Liver (tissue), 3 donors: Measurements from ENCODE around the gene BIRC3.

Experiments used
- CTCF ChIP-seq: fragments of 150-350 bp; IDR thresholded peaks from 2 replicates; pipeline ENCODE4 v1.5.1; 2017; ENCODE audit warnings: improper control_type of control experiment, low read depth, low read length; ENCODE audit not compliant: missing input control
- REST ChIP-seq: IDR thresholded peaks from 2 replicates; pipeline ENCODE4 v1.6.1; 2016; ENCODE audit warnings: antibody characterized with exemption, mild to moderate bottlenecking
- SP1 ChIP-seq: IDR thresholded peaks from 2 replicates; pipeline ENCODE4 v1.6.1; 2018; ENCODE audit warnings: antibody characterized with exemption, mild to moderate bottlenecking
- YY1 ChIP-seq: IDR thresholded peaks from 2 replicates; pipeline ENCODE4 v1.6.1; 2016; ENCODE audit warnings: antibody characterized with exemption, mild to moderate bottlenecking
- donor health status: healthy.
- donor health status: healthy.

- TF ChIP-seq CTCF, result no peak
- TF ChIP-seq SP1, result no peak
- TF ChIP-seq YY1, result no peak
- TF ChIP-seq REST, result no peak
Observed at GRCh38 chr11:102346456-102346747, 29.1 kb downstream of the BIRC3 start.
